Heart right ventricle (tissue), 16 donors: Measurements from ENCODE around the gene FAM3A. TPM values are rescaled to one million over a fixed set of nuclear protein-coding genes. Genes with fewer than 3 reads are reported as not detected.
"Not testable (repeated sequence)": the region's sequence is repeated elsewhere in the genome, so short reads cannot be mapped to it uniquely, and the experiment has no call there.

Source experiments
- ATAC-seq, 8 donors: fragments of 200-7000 bp; cut with Tn5 transposase; one replicate each; pipeline ENCODE4 v1.9.1; 2020; ENCODE audit warnings: mild to moderate bottlenecking in 8 of 8, moderate library complexity in 8 of 8, moderate number of reproducible peaks in 1 of 8
- DNase-seq, 2 donors: peaks; one replicate each; pipeline ENCODE4 v3.0.0-alpha.2; 2020
- H3K27ac ChIP-seq, 10 donors: fragments of 200-600 bp; sonication (generic) in 2 of 10; one replicate each; pipeline versions ENCODE4 v1.5.0 to v1.8.0; 2020 to 2022; ENCODE audit warnings: mild to moderate bottlenecking in 3 of 10
- H3K27me3 ChIP-seq, 7 donors: fragments of 200-600 bp; one replicate each; pipeline ENCODE4 v1.8.0; 2021 to 2022; ENCODE audit warnings: mild to moderate bottlenecking in 2 of 7
- H3K36me3 ChIP-seq, 9 donors: fragments of 200-600 bp; sonication (generic) in 1 of 9; one replicate each; pipeline versions ENCODE4 v1.5.0 to v1.8.0; 2020 to 2022; ENCODE audit warnings: mild to moderate bottlenecking in 2 of 9
- H3K4me1 ChIP-seq, 9 donors: fragments of 200-600 bp; sonication (generic) in 1 of 9; one replicate each; pipeline versions ENCODE4 v1.5.0 to v1.8.0; 2020 to 2022; ENCODE audit warnings: mild to moderate bottlenecking in 4 of 9
- H3K4me3 ChIP-seq, 10 donors: fragments of 200-600 bp; sonication (generic) in 2 of 10; one replicate each; pipeline versions ENCODE4 v1.5.0 to v1.8.0; 2020 to 2022; ENCODE audit warnings: mild to moderate bottlenecking in 7 of 10, moderate library complexity in 2 of 10
- H3K9me3 ChIP-seq, 11 donors: fragments of 200-600 bp in 10 of 11; sonication (generic) in 2 of 11; one replicate each; pipeline versions ENCODE4 v1.5.0 to v1.8.0; 2013 to 2022; ENCODE audit warnings: mild to moderate bottlenecking in 2 of 11, control low read depth in 1 of 11, moderate library complexity in 1 of 11
- CTCF ChIP-seq, 9 donors: fragments of 200-600 bp; sonication (generic) in 2 of 9; IDR thresholded peaks; one replicate each; pipeline versions ENCODE4 v1.5.0 to v1.8.0; 2021 to 2022; ENCODE audit warnings: antibody characterized with exemption in 9 of 9, mild to moderate bottlenecking in 5 of 9, moderate library complexity in 1 of 9
- WGBS, 2 donors: extraction: QIAGEN DNeasy Blood & Tissue Kit; methylation state at CpG; one replicate each; pipeline ENCODE4 v1.1.7; 2013; ENCODE audit warnings: inconsistent platforms in 1 of 2; 5-methylcytosine and 5-hydroxymethylcytosine counted together
- intact Hi-C, 10 donors: fragments of 100-400 bp; cut with DNase I; formaldehyde crosslinking; loops; one replicate each; pipeline versions ENCODE4 v1.11.1 to v1.14.2; 2022
- long read RNA-seq, 3 donors: library from polyadenylated mRNA; unstranded; transcript quantifications; one replicate each; pipeline ENCODE4 v2.0.0, GENCODE V29; 2020 to 2021
- polyA plus RNA-seq, 2 donors: library from polyadenylated mRNA; stranded (reverse); fragments of 200-250 nt; gene quantifications; one replicate each; pipeline ENCODE4 v1.2.3, GENCODE V29; 2013
- total RNA-seq, 10 donors: library from RNA; stranded (reverse); fragmentation: NEBNext Ultra II Directional in 3 of 10; extraction: Animal tissue kit (Norgen Biotek cat#: 25700) in 3 of 10; gene quantifications; one replicate each; pipeline versions ENCODE4 v1.2.1 to v1.2.4, GENCODE V29; 2021 to 2023
- donor health status: Arrhythmogenic right ventricular cardiomyopathy.
- donor health status: ischemic (EF 13 %, LVEDD 7.1; RV severe dilation, severe dysfunction).
- donor health status: healthy with polysubstance abuse.
- donor health status: DM: no; HTN: yes; CAD: no.
- donor health status: DM: no; HTN: no; CAD: no.
- donor health status: ischemic (EF 25% LVEDD 6.9; RV normal size, moderate dysfunction).
- donor health status: ischemic (EF 25% LVEDD 5.7; RV mildly dilated, moderate dysfunction).
- donor health status: healthy.
- donor health status: DM: yes; HTN: yes; CAD: no.
- donor health status: Ischemic cardiomyopathy.
- donor health status: ischemic (EF 35%, LVEDD 5.7; RV mildly dilated, moderate dysfunction).
- donor health status: nonischemic (EF 11% LVEDD 7.7; RV severe dilation, severe dysfunction).
- donor health status: DM: yes; HTN: yes; CAD: no.
- donor health status: PGD.
- donor health status: ischemic (EF 29% LVEDD 5.4; RV normal size, mild dysfunction).
- donor health status: nonischemic (EF 23%, LVEDD 6.1; RV moderate dilation, normal function).

The FAM3A gene
- total RNA-seq (10 to 100 TPM; 36.5 to 73.9 (median 48.4) TPM), polyA plus RNA-seq (10 to 100 TPM; 69.1 to 76.6 TPM)
- long read RNA-seq, donor 1, transcript FAM3A-208 (8 exons, 1,763 nt): minor isoform, 6 of 141 reads
- long read RNA-seq, donor 1, transcript FAM3A-203 (10 exons, 1,359 nt): minor isoform, 6 of 141 reads
- long read RNA-seq, donor 1, transcript FAM3A-215 (9 exons, 1,800 nt): major isoform, 63 of 141 reads
- long read RNA-seq, donor 1, transcript FAM3A-202 (10 exons, 1,712 nt): minor isoform, 24 of 141 reads
- long read RNA-seq, donor 1, partial matches to known transcripts: 10 of 141 reads
- long read RNA-seq, donor 1, other reads (novel, unspliced or antisense): 23 of 141 reads
- long read RNA-seq, donor 2, transcript FAM3A-202 (10 exons, 1,712 nt): minor isoform, 22 of 140 reads
- long read RNA-seq, donor 2, transcript FAM3A-208 (8 exons, 1,763 nt): minor isoform, 8 of 140 reads
- long read RNA-seq, donor 2, transcript FAM3A-215 (9 exons, 1,800 nt): major isoform, 67 of 140 reads
- long read RNA-seq, donor 2, partial matches to known transcripts: 15 of 140 reads
- long read RNA-seq, donor 2, other reads (novel, unspliced or antisense): 19 of 140 reads
- long read RNA-seq, donor 3, transcript FAM3A-202 (10 exons, 1,712 nt): minor isoform, 54 of 245 reads
- long read RNA-seq, donor 3, transcript FAM3A-222 (10 exons, 1,901 nt): minor isoform, 9 of 245 reads
- long read RNA-seq, donor 3, transcript FAM3A-215 (9 exons, 1,800 nt): major isoform, 109 of 245 reads
- long read RNA-seq, donor 3, transcript FAM3A-208 (8 exons, 1,763 nt): minor isoform, 14 of 245 reads
- long read RNA-seq, donor 3, partial matches to known transcripts: 19 of 245 reads
- long read RNA-seq, donor 3, other reads (novel, unspliced or antisense): 26 of 245 reads

- 0% methylated on average over 10 to 47 of the region's 59 CpGs for WGBS, 2 donors
- no peak for TF ChIP-seq CTCF (IDR thresholded peaks at IDR 0.05)
- peak; percentile 93 to 95 for DNase-seq
Measured at GRCh38 chrX:154515966-154516655, at the start of gene FAM3A. Gene FAM3A (minus strand): TSS chrX:154516232. CDS start chrX:154515772, 460 bp downstream.

GRCh38 chrX:154562295-154562694 lies 46.3 kb upstream of the FAM3A start:
- H3K9me3 ChIP-seq, intact Hi-C loops, H3K36me3 ChIP-seq, H3K4me1 ChIP-seq, H3K27me3 ChIP-seq, H3K4me3 ChIP-seq, H3K27ac ChIP-seq, DNase-seq: not testable (repeated sequence)
- ATAC-seq: peak; percentile 63 to 88 (median 86)
- WGBS, 2 donors: no CpG with 5 or more reads among the region's 10 CpGs

More at GRCh38 chrX:154515966-154516655, at the start of gene FAM3A:
- peaks cover 0 to 5% (median 0%) of the 10 kb centered on the region in 7 donors for H3K27me3 ChIP-seq
- peak; percentile 95 to 98 (median 97) for ATAC-seq
- intact Hi-C loops: loop anchor here in 4 of 10 donors (1.0 to 10.0 kb wide), 5 partner anchors 25 to 121 kb away; partner anchors contain the start of genes SLC10A3 (in 2 of the 4), PLXNA3 (in 1 of the 4) and RPL10 (in 1 of the 4)
- peaks cover 0 to 27% (median 13%) of the 10 kb centered on the region in 9 donors for H3K4me1 ChIP-seq
- peak within 1 kb of the TSS; percentile 47 to 82 (median 72) for H3K4me3 ChIP-seq
- H3K9me3 ChIP-seq: peaks cover 0 to 4% (median 0%) of the 10 kb centered on the region in 11 donors
- no peaks in the 10 kb centered on the region for H3K36me3 ChIP-seq
- H3K27ac ChIP-seq: peak within 1 kb of the TSS; percentile 84 to 99 (median 94)

GRCh38 chrX:154560326-154560725 lies 44.3 kb upstream of the FAM3A start:
- H3K4me1 ChIP-seq, DNase-seq, H3K27ac ChIP-seq, H3K27me3 ChIP-seq, H3K36me3 ChIP-seq, intact Hi-C loops, H3K9me3 ChIP-seq, H3K4me3 ChIP-seq: not testable (repeated sequence)
- ATAC-seq: peak in 1 of 8 donors; percentile 24
- whole genome bisulfite sequencing, 2 donors: 61 to 79% methylated on average over 9 to 12 of the region's 31 CpGs

GRCh38 chrX:154558896-154559295 lies 42.9 kb upstream of the FAM3A start:
- H3K27ac ChIP-seq, H3K4me3 ChIP-seq, H3K27me3 ChIP-seq, DNase-seq, H3K9me3 ChIP-seq, intact Hi-C loops, ATAC-seq, H3K4me1 ChIP-seq: not testable (repeated sequence)
- 96 to 98% methylated on average over 6 to 8 of the region's 21 CpGs for WGBS, 2 donors
- peaks cover 0 to 16% (median 0%) of the 10 kb centered on the region in 9 donors for H3K36me3 ChIP-seq

GRCh38 chrX:154558060-154558690 lies 42.1 kb upstream of the FAM3A start:
- H3K9me3 ChIP-seq, H3K27me3 ChIP-seq, ATAC-seq, DNase-seq, H3K4me3 ChIP-seq, H3K4me1 ChIP-seq, intact Hi-C loops, H3K27ac ChIP-seq: not testable (repeated sequence)
- WGBS, 2 donors: 95 to 96% methylated on average over 4 of the region's 24 CpGs
- peaks cover 0 to 23% (median 0%) of the 10 kb centered on the region in 9 donors for H3K36me3 ChIP-seq

GRCh38 chrX:154552112-154552806 lies 36.2 kb upstream of the FAM3A start:
- DNase-seq, H3K27me3 ChIP-seq, H3K27ac ChIP-seq, H3K4me3 ChIP-seq, H3K9me3 ChIP-seq, intact Hi-C loops: not testable (repeated sequence)
- 87 to 89% methylated on average over 7 to 8 of the region's 18 CpGs for WGBS, 2 donors
- Histone ChIP-seq H3K4me1 (peaks cover 0 to 18% (median 12%) of the 10 kb centered on the region in 9 donors), H3K36me3 (peaks cover 0 to 34% (median 0%) of the 10 kb centered on the region in 9 donors)
- peak in 1 of 8 donors; percentile 7 for ATAC-seq
